Effector memory CD4-positive, alpha-beta T cell (primary cell): ENCODE results near the gene TTC1.

ENCODE experiments used
- DNase-seq, 3 donors: peaks; one replicate each; pipeline ENCODE4 v3.0.0-alpha.2; 2020
- H3K27ac ChIP-seq: 2 replicates; pipeline ENCODE4 v1.7.0; 2013; ENCODE audit warnings: mild to moderate bottlenecking, low read length, moderate library complexity; ENCODE audit not compliant: insufficient read depth, poor library complexity, severe bottlenecking
- H3K27me3 ChIP-seq: replicated peaks from 2 replicates; pipeline ENCODE4 v1.7.0; 2013; ENCODE audit warnings: mild to moderate bottlenecking, low read length; ENCODE audit not compliant: insufficient read depth, control insufficient read depth, poor library complexity, severe bottlenecking
- H3K36me3 ChIP-seq: 2 replicates; pipeline ENCODE4 v1.7.0; 2013; ENCODE audit warnings: mild to moderate bottlenecking, low read length, moderate library complexity; ENCODE audit not compliant: control insufficient read depth, insufficient read depth
- H3K4me1 ChIP-seq: 2 replicates; pipeline ENCODE4 v1.7.0; 2013; ENCODE audit warnings: low read length, mild to moderate bottlenecking; ENCODE audit not compliant: control insufficient read depth, insufficient read depth, poor library complexity, severe bottlenecking
- H3K4me3 ChIP-seq: 2 replicates; pipeline ENCODE4 v1.7.0; 2013; ENCODE audit warnings: low read length, low read depth, mild to moderate bottlenecking; ENCODE audit not compliant: insufficient read depth, poor library complexity, severe bottlenecking
- H3K9me3 ChIP-seq: 2 replicates; pipeline ENCODE4 v1.7.0; 2013; ENCODE audit warnings: mild to moderate bottlenecking, low read length, moderate library complexity; ENCODE audit not compliant: control insufficient read depth

The TTC1 gene

GRCh38 chr5:160036884-160037283 is 27.9 kb downstream of the TTC1 start:
- DNase-seq, result no peak
- no peak overlapping the region for H3K27ac ChIP-seq
- peaks cover 31% of the 10 kb centered on the region for H3K36me3 ChIP-seq
- no peaks in the 10 kb centered on the region for H3K9me3 ChIP-seq
- no peaks in the 10 kb centered on the region for H3K27me3 ChIP-seq
- no peaks in the 10 kb centered on the region for H3K4me1 ChIP-seq
- no peak overlapping the region for H3K4me3 ChIP-seq

GRCh38 chr5:160039810-160040470 is 31.0 kb downstream of the TTC1 start:
- no peak overlapping the region for H3K4me3 ChIP-seq
- no peaks in the 10 kb centered on the region for H3K4me1 ChIP-seq
- H3K36me3 ChIP-seq, result peaks cover 36% of the 10 kb centered on the region
- no peaks in the 10 kb centered on the region for H3K9me3 ChIP-seq
- no peak for DNase-seq
- no peak overlapping the region for H3K27ac ChIP-seq
- no peaks in the 10 kb centered on the region for H3K27me3 ChIP-seq

GRCh38 chr5:160040471-160040835 is 31.5 kb downstream of the TTC1 start:
- peaks cover 31% of the 10 kb centered on the region for H3K36me3 ChIP-seq
- H3K9me3 ChIP-seq, result no peaks in the 10 kb centered on the region

GRCh38 chr5:160042671-160043070 is 33.7 kb downstream of the TTC1 start:
- no peak overlapping the region for H3K4me3 ChIP-seq
- peaks cover 23% of the 10 kb centered on the region for H3K36me3 ChIP-seq
- no peaks in the 10 kb centered on the region for H3K9me3 ChIP-seq
- H3K4me1 ChIP-seq, result no peaks in the 10 kb centered on the region
- DNase-seq, result no peak
- H3K27me3 ChIP-seq, result no peaks in the 10 kb centered on the region
- no peak overlapping the region for H3K27ac ChIP-seq

More at GRCh38 chr5:160040471-160040835, 31.5 kb downstream of the TTC1 start:
- H3K4me3 ChIP-seq, result no peak overlapping the region
- H3K27me3 ChIP-seq, result no peaks in the 10 kb centered on the region
- H3K4me1 ChIP-seq, result no peaks in the 10 kb centered on the region
- DNase-seq, result no peak
- H3K27ac ChIP-seq, result no peak overlapping the region

- H3K27me3 ChIP-seq, result no peaks in the 10 kb centered on the region
- H3K36me3 ChIP-seq, result peaks cover 26% of the 10 kb centered on the region
- no peak overlapping the region for H3K4me3 ChIP-seq
- no peak overlapping the region for H3K27ac ChIP-seq
- DNase-seq, result no peak
- H3K4me1 ChIP-seq, result no peaks in the 10 kb centered on the region
- H3K9me3 ChIP-seq, result no peaks in the 10 kb centered on the region
Observed at GRCh38 chr5:160044391-160044804, 35.5 kb downstream of the TTC1 start.

GRCh38 chr5:160044967-160045366 is 36.0 kb downstream of the TTC1 start:
- Histone ChIP-seq H3K9me3 (no peaks in the 10 kb centered on the region), H3K27me3 (no peaks in the 10 kb centered on the region), H3K36me3 (peaks cover 26% of the 10 kb centered on the region), H3K4me3 (no peak overlapping the region), H3K27ac (no peak overlapping the region), H3K4me1 (no peaks in the 10 kb centered on the region)
- DNase-seq, result no peak

GRCh38 chr5:160047423-160047822 is 38.5 kb downstream of the TTC1 start:
- no peak for DNase-seq
- Histone ChIP-seq H3K27ac (no peak overlapping the region), H3K36me3 (peaks cover 45% of the 10 kb centered on the region), H3K9me3 (no peaks in the 10 kb centered on the region), H3K4me1 (no peaks in the 10 kb centered on the region), H3K4me3 (no peak overlapping the region), H3K27me3 (no peaks in the 10 kb centered on the region)

- Histone ChIP-seq H3K36me3 (peaks cover 47% of the 10 kb centered on the region), H3K27me3 (no peaks in the 10 kb centered on the region), H3K9me3 (no peaks in the 10 kb centered on the region), H3K4me3 (no peak overlapping the region), H3K27ac (no peak overlapping the region), H3K4me1 (no peaks in the 10 kb centered on the region)
- no peak for DNase-seq
Observed at GRCh38 chr5:160048131-160048530, 39.2 kb downstream of the TTC1 start.

- Histone ChIP-seq H3K36me3 (peaks cover 47% of the 10 kb centered on the region), H3K4me3 (no peak overlapping the region), H3K4me1 (no peaks in the 10 kb centered on the region), H3K27me3 (no peaks in the 10 kb centered on the region), H3K9me3 (no peaks in the 10 kb centered on the region), H3K27ac (no peak overlapping the region)
- no peak for DNase-seq
Observed at GRCh38 chr5:160049099-160049498, 40.2 kb downstream of the TTC1 start.

GRCh38 chr5:160054047-160054446 is 45.1 kb downstream of the TTC1 start:
- peaks cover 66% of the 10 kb centered on the region for H3K36me3 ChIP-seq
- no peak overlapping the region for H3K4me3 ChIP-seq
- H3K4me1 ChIP-seq, result no peaks in the 10 kb centered on the region
- no peaks in the 10 kb centered on the region for H3K9me3 ChIP-seq
- DNase-seq, result no peak
- no peak overlapping the region for H3K27ac ChIP-seq
- H3K27me3 ChIP-seq, result no peaks in the 10 kb centered on the region
